HG03460 (cell line): ENCODE results near the gene UBE2E3.

Source experiments
- ATAC-seq: cut with Tn5 transposase; IDR thresholded peaks from one replicate; pipeline ENCODE4 v1.9.1; 2021; ENCODE audit not compliant: unreplicated experiment

Gene UBE2E3

DNA sequence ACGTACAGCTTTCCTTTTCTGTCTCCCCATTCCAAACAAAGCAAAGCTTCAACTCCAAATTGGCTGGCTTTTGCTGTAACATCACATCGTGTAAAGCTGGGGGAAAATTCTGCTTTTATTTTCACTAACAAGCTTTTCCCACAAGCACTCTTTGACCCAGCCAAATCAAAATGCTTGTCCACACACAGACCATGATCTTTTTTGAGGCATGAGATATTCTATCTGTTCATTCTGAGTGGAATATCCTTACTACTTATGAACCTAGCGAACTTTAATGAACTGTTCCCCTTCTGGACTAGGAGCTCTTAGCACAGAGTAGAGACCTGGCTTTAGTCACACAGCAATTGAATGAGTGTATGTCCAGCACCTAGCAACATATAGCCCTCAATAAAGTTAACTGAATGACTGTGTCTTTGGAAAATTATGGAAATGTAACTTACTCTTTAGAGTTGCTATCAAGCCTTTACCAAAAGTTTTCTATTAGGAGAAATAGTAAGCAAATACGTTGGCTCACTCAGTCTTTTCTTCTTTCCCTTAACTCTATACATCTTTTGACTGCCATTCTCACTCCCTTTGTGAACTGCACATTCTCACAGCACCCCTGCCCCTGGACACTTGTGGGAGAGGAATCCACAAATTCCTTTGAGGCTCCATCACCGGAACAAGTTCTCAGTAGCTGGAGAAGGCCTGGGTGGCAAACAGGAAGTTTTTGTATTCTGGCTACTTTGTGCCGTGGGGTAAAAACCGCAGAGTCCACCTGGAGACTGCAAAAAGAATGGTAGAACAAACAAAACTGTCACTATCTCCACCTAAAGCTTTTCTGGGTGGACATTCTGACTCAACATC, 1.3 kb upstream of the UBE2E3 start:
- ATAC-seq: no peak

DNA sequence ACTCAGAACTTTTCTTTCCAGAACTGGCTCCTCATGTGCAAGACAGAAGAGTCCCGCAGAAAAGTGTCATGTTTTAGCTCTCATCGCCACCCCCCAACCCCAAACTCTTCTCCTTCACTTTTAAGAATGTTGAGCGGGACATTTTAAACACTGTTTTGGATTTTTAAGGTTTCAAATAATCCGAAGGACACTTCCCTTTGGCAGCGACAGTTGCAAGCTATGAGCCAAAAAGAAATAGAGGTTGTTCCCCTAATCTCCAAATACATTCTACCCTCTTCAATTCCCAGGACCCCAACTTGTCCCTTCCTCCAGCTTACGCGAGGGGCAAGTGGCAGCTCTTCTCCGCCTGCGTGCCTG, 678 bp upstream of the UBE2E3 start:
- no peak for ATAC-seq

DNA sequence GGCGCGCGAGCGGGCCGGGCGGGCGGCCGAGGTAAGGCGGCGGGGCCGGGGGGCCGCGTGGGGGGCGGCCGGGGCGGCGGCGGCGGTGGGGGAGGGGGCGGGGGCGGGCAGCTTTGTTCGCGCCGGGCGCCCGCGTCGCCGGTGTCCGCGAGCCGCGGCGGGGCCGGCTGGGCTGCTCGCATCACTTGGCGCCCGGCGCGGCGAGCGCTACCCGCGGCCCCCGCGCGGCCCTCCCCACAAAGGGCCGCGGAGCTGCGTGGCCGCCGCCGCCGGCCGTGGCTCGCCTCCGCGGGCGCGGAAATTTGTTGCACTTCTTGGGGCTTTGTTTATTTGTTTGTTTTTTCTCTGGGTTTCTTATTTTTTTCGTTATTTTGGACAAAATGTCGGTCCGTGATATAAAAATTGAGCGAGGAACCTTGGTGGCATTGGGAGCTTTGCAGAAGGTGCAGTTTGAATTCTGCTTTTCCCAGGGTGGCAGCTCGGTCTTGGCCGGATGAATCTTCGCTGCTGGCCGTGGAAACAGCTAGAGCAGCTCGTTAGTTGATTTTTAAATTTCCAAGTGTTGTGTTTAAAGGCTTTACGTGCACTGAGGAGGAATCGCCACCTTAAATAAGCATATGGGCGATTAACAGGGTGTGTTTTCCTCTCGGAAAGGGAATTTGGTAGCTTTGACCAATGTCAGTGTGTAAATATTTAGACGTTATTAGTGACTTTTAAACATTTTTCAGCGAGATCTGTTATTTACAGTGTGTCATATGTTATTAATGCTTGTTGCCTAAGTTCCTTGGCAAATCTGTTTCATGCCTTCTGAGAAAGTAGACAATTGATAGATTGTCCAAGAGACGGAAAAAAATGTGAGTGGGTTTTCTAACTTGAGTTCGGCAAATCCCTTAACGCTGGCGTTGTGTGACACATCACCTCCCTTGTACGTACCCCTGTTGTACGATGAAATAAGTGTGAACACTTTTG, 822 bp downstream of the UBE2E3 start:
- no peak for ATAC-seq

DNA sequence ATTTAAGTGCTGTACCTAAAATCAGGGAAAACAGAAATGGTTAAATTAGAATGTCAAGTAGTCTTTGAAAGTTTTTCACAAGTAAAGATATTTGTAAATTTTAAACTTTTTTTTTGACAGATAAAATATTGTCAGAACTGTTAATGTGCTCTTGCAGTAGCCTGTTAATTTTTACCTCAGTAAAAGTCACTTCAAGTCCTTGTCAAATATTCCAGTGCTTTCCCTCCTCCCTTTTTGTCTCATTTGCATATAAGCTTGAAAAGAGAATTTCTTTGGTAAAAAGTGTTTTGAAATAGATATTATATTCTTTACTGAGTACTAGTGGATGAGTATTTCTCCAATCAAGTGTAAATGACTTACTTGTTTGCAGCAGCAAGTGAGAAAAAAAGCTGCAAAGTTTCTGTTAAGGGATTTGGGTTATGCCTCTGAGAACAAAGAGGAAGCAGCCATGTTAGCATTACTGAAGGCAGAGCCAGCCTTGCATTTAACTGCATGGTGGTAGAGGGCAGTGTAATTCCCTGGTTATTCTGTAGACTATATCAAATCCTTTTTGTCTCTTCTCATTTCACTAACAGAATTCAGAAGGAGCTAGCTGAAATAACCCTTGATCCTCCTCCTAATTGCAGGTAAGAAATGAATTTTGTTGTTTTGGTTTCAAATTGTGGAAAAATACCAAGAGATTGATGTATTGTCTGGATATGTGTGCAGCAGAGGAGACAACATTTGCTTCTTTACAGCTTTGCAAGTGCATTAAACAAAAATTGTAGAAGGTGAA, 3.2 kb downstream of the UBE2E3 start:
- peak; percentile 39 for ATAC-seq

DNA sequence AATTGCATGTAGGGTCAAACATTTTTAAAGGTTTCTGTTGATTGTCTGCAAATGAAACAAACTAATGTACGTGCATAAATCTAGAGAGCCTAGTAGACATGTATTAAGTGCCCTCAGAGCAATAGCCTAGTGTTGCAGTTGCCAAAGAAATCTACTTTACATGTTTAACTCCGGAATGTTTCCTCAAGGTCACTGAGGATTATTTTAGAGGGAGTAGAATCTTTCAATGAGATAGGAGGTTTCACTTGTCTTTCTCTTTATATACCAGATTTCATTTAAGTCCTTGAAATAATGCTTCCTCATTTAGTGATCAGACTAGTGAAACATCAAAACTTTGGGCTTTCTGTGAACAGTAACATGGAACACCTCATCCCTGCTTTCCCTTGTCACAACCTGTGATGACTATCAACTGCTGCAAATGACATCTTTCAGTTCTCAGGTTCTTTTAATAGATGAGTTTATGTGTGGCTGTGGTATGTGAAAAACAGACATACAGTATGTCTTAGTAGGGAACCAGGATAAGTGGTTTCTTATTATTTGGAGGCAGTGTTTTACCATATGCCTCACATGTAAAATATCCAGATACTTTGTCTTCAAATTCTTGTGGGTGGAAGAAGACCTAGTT, 5.5 kb downstream of the UBE2E3 start:
- ATAC-seq: no peak

DNA sequence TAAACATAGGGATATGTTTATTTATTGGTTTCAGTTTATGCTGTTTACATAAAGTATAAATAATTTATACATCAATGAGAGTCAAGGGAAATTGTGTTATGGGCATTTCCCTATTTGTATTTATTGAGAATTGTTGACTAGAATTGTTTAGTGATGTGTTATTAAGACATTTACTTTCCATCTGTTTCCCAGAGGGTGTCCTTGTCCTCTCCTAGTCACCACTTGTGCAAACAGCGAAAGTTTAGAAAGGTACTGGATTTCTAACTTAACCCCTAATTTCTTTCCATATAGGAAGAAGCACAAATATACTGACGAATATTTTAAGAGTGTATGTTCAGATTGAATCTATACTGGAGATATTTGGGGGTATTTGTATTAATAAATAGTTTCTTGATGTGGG, 6.7 kb downstream of the UBE2E3 start:
- no peak for ATAC-seq

DNA sequence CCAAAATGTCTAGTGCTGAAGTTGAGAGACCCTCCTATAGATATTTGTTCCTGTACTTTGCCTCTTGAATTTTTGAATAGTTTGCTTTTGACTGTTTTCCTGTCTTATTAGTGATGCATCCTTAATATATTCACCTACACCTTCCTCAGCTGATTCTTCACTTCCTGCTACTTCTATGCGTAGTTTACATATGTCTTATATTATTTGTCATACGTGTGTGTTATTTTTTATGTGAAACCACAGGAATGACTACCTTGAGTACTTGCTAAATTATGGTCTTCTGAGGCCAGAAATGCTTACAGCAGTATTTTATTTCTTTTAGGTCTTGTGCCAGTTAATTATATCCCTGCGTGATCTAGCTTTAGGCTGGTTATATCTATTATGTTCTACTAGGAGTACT, 9.9 kb downstream of the UBE2E3 start:
- no peak for ATAC-seq

DNA sequence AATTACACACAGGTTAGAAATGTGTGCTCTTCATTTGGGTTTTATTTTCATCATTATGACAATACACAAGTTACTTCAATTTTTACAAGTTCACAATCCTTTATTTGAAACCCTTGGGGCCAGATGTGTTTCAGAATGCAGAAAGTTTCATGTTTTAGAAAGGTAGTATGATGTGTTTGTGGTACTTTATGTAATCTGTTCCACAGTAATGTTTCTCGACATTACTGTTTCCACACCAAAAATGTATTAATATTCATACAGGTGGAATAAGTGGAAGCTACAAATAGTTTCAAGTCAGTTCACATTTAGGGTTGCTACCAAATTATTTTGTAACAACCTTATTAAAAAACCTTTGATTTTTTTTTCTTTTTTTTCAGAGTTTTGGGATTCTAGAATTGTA, 10.4 kb downstream of the UBE2E3 start:
- ATAC-seq: no peak

DNA sequence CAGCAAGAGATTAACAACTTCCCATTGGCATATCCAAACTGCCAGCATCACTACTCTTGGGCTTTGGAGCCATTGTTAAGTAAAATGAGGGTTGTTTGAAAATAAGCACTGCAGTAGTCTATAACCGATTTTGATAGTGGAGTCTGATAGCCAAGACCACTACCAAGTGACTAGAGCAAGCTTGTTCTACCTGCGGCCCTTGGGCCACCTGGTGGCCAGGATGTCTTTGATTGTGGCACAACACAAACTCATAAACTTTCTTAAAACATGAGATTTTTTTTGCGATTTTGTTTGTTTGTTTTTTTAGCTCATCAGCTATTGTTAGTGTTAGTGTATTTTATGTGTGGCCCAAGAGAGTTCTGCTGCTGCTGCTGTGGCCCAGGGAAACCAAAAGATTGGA, 11.0 kb downstream of the UBE2E3 start:
- ATAC-seq: no peak

DNA sequence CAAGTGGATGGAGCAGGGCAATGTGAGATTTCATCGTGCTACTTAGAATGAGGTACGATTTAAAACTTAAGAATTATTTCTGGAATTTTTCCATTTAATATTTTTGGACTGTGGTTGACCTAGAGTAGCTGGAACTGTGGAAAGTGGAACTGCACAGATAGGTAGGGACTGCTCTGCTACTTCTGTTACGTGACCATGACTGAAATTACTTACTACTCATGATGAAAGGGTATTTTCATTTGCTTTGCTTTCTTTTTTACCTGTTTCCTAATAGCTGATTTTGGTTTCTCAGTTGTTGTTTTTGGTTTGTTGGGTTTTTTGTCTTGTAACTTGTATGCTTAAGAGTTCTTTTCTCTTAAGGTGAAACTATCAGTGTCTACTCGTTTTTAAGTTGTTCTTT, 11.4 kb downstream of the UBE2E3 start:
- peak; percentile 82 for ATAC-seq

DNA sequence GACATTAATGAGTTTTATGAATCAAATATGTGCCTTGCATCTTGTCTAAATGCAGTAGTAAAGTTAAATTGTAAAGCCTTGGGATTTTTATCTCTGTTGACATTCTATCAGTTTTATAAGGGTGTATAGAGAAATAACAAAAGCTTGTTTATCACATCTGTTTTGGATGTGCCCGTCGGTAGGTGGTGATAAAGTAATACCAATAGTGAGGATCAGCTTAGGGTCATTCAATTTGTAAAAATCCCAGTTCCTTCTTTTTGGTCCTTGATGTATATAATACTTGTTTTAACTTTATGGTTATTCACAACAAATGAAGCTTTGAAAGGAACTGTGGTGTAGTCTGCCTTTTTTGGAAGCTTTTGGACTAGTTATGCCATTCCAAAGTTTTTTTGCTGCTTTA, 12.6 kb downstream of the UBE2E3 start:
- ATAC-seq: no peak

DNA sequence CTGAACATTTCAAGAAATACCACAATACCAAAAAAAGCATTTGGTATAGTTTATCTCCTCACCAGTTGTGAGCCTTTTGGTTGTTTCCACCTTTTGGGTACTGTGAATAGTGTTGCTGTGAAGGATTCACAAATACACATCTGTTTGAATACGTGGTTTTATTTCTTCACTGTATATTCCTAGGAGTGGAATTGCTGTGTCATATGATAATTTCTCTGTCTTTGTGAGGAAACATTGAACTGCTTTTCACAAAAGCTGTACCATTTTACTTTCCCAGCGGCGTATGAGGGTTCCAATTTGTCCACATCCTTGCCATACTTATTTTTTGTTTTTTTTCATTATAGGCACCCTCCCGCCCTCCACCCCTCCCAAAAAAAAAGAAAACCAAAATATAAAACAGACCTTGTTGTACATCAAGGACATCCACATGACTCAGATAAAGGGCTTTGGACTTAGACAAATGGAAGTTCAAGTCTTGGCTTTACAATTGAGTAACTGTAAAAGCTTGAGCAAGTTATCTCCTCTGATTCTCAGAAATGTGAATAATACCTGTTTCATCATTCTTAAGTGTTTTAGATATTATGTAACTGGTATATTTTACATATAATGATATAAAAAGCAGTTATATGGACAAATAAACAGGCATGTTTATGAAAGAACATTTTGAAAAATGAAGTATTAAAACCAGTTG, 19.0 kb downstream of the UBE2E3 start:
- ATAC-seq: no peak

DNA sequence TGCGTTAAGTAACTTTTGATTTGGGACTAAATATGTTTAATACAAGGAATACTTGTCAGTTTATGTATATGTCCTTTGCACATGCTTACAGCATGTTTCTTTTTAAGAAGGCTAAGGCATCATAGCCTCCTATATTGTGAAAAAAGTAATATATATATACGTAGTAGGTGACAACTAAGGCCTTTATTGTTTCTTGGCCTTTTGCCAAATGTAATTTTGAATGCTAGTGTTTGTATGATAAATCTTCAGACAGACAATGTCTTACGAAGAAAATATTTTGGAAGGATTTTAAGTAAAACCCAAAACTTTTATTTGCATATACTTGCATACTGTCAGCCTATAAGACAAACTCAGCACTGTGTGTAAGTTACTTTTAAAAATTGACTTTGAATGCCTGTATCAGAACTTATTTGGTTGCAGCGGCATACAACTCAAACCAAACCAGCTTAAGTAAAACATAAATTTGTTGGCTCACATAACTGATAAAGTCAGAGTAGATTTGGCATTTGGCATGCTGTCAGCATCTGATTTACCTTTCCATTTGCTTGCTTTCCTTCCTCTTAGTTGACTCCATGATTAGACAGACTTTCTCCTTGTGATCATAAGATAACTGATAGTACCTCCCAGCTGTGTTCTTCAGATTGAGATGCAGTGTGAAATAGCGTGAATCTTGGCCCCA, 24.4 kb downstream of the UBE2E3 start:
- no peak for ATAC-seq

DNA sequence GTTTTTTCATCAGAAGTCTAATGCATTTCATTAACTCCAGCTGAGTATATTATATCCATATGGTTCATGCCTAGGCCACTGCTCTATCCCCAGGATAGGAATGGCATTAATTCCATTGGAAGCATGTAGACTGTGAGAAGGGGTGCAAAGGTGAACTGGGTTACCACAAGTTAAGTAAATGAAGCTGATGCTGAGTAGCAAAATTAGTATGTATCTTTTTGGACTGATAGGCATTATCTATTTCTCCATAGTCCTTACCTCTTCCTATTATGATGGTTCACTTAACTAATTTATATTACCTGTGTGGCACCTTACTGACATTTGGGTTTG, 24.9 kb downstream of the UBE2E3 start:
- no peak for ATAC-seq

DNA sequence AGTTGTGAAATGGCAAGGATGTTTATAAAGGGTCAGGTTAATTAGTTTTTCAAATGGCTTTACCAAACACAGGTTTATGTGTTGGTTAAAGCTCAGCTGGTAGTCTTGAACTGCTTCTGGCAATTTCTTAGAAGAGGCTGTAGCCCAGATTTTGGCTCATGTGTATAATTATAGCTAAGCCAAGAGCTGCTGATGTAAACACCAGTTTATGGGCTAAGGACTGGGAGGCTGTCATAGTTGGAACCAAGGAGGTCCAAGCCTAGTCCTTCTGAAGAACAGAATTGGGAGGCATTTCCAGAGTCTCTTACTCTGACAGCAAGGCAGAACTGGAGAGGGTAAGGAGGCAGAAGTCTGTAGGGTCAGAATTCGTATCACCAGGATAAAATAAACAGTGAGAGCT, 25.4 kb downstream of the UBE2E3 start:
- ATAC-seq: no peak

DNA sequence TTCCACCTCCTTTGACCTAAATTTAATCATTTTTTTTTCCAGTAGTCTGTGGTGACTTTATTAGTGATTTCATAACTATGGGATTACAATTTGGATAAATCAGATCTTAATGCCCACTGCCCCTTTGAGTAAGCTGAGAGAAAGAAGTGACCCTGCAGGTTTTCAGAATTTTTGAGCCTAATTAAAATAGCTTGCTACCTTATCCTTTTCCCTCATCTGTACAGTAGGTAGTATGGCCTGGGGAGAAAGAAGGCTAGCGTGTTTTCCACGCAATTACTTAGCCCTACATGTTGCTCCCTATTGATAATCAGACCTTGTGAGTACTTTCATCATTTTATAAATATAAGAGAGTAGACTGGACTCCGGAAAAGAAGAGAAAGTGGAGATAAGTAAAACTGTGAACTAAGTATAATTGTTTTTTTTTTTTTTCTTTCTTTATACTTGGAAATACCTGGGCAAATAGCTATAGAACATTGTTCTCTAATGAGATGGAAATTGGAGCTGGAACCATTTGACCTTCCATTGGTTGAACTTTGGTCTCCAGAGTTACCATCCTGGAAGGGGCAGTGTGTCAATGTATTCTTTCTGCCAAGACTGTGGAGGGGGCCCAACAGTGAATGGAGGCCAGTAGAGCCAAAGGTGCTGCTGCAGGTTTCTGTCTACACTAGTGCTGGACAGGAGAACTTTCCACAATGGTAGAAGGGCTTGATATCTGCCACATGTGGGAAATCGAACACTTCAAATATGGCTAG, 26.9 kb downstream of the UBE2E3 start:
- no peak for ATAC-seq

DNA sequence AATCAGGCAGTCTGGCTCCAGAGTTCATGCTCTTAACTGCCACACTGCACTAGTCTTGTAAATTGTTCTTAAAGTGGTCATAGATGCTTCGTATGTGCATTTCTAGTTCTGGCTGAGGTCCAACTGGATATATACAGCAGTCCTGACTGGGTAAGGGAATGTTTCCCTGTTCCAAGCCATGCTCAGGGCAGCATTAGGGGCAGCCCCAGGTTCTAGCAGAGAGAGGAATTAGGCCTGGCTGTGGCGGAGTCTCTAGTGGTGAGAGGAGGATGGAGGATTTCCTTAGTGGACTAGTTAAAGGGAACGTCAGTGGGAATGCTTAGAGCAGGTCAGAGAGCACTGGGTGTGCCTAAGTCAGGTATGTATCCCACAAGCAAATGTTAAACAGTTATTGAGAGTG, 28.0 kb downstream of the UBE2E3 start:
- ATAC-seq: no peak

DNA sequence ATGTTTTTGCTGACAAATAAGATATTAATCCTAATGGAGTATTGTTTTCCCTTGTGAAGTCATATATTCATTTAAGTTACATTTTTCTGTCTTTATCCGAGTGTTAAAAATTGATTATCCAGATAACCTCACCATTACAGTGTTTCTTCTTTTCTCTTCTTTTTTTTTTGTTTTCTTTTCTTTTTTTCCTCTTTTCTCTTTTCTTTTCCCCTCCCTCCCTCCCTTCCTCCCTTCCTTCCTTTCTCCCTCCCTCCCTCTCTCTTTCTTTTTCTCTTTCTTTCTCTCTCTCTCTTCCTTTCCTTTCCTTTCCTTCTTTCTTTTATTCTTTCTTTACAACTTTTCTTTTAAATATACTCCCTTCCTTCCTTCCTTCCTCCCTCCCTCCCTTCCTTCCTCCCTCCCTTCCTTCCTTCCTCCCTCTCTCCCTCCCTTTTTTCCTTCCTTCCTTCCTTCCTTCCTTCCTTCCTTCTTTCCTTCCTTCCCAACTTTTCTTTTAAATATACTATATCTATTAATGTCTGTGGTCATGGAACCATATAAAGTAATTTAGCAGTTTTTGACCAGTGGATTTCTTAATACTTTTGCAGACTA, 40.9 kb downstream of the UBE2E3 start:
- no peak for ATAC-seq

DNA sequence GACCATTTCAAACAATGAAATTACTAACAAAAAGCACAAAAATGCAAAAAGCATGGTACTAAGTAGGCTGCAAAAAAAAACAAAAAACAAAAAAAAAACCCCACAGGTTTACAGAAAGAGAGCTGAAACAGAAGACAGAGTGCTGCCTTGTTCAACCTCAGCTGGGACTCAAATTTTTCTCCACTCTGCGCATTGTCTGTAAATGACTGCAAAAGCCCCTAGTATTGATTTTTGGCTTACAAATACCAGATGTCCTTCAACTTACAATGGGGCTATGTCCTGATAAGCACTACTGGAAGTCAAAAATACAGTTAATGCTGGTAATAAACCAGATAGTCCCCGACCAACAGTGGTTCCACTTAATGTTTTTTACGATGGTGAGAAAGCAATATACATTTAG, 42.2 kb downstream of the UBE2E3 start:
- ATAC-seq: no peak
